ENCODE data around the gene PITPNM1. TPM values are rescaled to one million over a fixed set of nuclear protein-coding genes. Genes with fewer than 3 reads are reported as not detected.
"Not testable (repeated sequence)": the region's sequence is repeated elsewhere in the genome, so short reads cannot be mapped to it uniquely, and the experiment has no call there.

PITPNM1 gene
- polyA plus RNA-seq, 1 donor from 2014 or later = 40.6 TPM

DNA sequence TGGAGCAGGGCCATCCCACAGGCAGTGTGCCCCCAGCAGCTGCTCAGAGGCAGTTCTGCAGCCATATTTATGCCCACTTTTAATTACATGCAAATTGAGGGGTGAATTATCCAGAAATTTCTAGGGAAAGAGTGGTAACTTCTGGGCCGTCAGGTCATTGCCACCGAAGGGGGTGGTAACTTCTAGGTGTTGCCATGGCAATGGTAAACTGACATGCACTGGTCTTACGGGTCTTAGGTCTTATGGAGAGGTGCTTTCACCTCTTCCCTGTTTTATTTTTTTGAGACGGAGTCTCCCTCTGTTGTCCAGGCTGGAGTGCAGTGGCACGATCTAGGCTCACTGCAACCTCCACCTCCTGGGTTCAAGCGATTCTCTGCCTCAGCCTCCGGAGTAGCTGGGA, 32.3 kb downstream of the PITPNM1 start:
- H3K4me3 Mint-ChIP-seq = peak overlapping the region in 2 of 4 donors; percentile 7 to 68
- H3K36me3 Mint-ChIP-seq = no peaks in the 10 kb centered on the region
- H3K9me3 Mint-ChIP-seq = no peaks in the 10 kb centered on the region
- peak overlapping the region in 1 of 3 donors; percentile 58 for H3K27ac Mint-ChIP-seq
- peaks cover 0 to 11% (median 4%) of the 10 kb centered on the region in 3 donors for H3K4me1 Mint-ChIP-seq
- no peaks in the 10 kb centered on the region for H3K27me3 Mint-ChIP-seq

DNA sequence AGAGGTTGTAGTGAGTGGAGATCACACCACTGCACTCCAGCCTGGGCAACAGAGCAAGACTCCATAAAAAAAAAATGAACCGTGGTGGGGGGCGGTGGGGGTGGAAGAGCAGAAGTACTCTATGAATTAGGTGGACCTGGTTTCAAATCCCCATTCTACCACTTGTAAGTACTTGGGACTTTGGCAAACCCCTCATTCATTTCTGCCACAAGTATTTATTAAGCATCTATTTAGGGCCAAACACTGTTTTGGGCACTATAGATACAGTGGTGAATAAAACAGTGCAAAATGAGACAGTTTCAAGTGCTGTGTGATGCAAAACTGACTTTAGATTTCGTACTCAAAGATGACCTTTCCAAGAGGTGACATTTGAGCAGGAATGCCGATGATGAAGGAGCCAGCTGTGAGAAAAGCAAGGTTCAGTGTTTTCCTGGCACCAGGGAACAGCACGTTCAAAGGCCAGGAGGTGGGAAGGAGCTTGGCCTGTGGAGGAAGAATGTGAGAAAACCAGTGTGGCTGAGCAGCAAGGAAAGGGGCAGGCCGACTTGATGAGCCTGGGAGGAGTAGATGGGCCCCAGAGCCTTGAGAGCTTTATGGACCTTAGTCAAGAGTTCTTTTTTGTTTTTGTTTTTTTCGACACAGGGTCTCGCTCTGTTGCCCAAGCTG, 34.7 kb downstream of the PITPNM1 start:
- Mint-ChIP-seq H3K27me3 (no peaks in the 10 kb centered on the region), H3K4me3 (peak overlapping the region in 3 of 4 donors; percentile 38 to 85 (median 83)), H3K27ac (peak overlapping the region in 1 of 3 donors; percentile 56), H3K4me1 (peaks cover under 1 to 16% (median 8%) of the 10 kb centered on the region in 3 donors), H3K36me3 (no peaks in the 10 kb centered on the region), H3K9me3 (no peaks in the 10 kb centered on the region)

DNA sequence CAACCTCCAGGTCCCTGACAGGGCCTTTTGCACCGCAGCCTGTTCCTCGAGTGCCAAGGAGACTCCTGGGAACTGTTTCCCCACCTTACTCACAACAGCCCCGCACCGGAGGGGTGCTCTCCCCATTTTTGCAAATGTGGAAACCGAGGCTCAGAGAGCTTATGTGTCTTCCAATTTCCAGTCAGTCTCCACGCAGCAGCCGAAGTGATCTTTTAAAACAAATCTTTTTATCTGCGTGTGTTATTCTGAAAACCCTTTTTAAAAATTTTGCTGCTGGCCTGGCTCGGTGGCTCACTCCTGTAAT, 35.7 kb downstream of the PITPNM1 start:
- H3K27ac Mint-ChIP-seq = peak overlapping the region in 2 of 3 donors; percentile 56 to 93
- H3K36me3 Mint-ChIP-seq = no peaks in the 10 kb centered on the region
- H3K27me3 Mint-ChIP-seq = no peaks in the 10 kb centered on the region
- H3K4me3 Mint-ChIP-seq = peak overlapping the region; percentile 82 to 96 (median 84)
- no peaks in the 10 kb centered on the region for H3K9me3 Mint-ChIP-seq
- H3K4me1 Mint-ChIP-seq = peaks cover 9 to 20% (median 15%) of the 10 kb centered on the region in 3 donors

DNA sequence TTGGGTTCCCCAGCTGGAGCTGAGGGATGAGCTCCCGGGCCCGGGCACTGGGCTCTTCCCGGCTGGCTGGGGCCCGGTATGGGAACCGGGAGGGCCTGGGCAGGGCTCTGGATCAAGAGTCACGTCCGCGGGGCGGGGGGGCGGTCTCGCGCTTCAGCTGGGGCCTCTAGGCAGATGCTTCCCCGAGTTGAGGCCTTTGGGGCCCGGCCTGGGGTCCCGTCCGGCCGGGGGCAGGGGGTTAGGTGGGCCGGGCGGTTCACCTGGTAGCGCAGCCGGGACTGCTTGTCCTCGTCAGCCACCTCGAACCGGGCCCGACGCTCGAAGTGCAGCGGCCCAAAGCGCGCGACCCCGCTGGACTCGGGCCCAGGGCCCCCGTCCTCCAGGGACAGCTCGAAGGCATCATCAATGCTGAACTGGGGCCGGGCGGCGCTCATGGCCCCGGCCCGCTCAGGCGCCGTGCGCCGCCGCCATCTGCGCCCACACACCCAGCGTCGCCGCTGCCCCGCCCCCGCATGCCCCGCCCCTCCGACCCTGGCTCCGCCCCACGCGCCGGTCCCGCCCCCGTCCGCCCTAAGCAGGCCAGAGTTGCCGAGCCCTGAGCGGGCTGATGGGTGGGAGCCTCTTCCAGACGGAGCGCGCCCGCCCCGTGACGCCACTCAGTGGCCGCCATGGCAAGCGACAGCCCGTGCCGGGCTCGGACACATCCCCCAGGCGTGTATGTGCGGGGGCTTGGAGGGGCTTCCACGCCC, 36.2 kb downstream of the PITPNM1 start, which contains the start of gene TMEM134:
Gene TMEM134 (minus strand): TSS at position 493 of the 749 bp plus-strand sequence. CDS start 59 bp downstream, at position 434.
- H3K4me1 Mint-ChIP-seq = peaks cover 12 to 22% (median 19%) of the 10 kb centered on the region in 3 donors
- H3K4me3 Mint-ChIP-seq = peak within 1 kb of the TSS; percentile 83 to 98 (median 93)
- peak within 1 kb of the TSS; percentile 53 to 93 (median 89) for H3K27ac Mint-ChIP-seq
- no peaks in the 10 kb centered on the region for H3K36me3 Mint-ChIP-seq
- H3K27me3 Mint-ChIP-seq = no peaks in the 10 kb centered on the region
- no peaks in the 10 kb centered on the region for H3K9me3 Mint-ChIP-seq

DNA sequence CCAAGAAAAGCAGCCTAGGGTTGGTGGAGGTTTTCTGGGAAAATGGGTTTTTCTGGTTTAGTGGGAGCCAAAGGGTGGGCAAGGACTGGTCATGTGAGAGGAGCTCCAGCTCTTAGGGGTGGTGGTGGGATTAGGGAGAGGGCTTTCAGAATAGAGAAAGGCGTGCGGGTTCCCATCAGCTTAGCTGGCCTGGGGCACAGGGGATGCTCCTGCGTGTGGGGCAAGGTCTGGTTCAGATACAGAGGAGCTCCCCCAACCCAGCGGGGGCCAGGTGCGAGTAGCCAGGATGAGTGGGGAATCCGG, 36.8 kb downstream of the PITPNM1 start:
- peak overlapping the region; percentile 83 to 98 (median 93) for H3K4me3 Mint-ChIP-seq
- no peaks in the 10 kb centered on the region for H3K36me3 Mint-ChIP-seq
- peak overlapping the region; percentile 53 to 89 (median 56) for H3K27ac Mint-ChIP-seq
- no peaks in the 10 kb centered on the region for H3K9me3 Mint-ChIP-seq
- H3K27me3 Mint-ChIP-seq = no peaks in the 10 kb centered on the region
- H3K4me1 Mint-ChIP-seq = peaks cover 12 to 24% (median 19%) of the 10 kb centered on the region in 3 donors

GRCh38 chr11:67468056-67468455, 37.1 kb downstream of the PITPNM1 start:
- Mint-ChIP-seq H3K36me3 (no peaks in the 10 kb centered on the region), H3K4me3 (peak overlapping the region; percentile 83 to 98 (median 93)), H3K27ac (peak overlapping the region; percentile 56 to 91 (median 89)), H3K27me3 (no peaks in the 10 kb centered on the region), H3K9me3 (no peaks in the 10 kb centered on the region), H3K4me1 (peaks cover 12 to 26% (median 19%) of the 10 kb centered on the region in 3 donors)

GRCh38 chr11:67466962-67467771, 38.0 kb downstream of the PITPNM1 start:
- Mint-ChIP-seq H3K36me3 (no peaks in the 10 kb centered on the region), H3K4me3 (peak overlapping the region; percentile 83 to 98 (median 93)), H3K4me1 (peaks cover 12 to 28% (median 21%) of the 10 kb centered on the region in 3 donors), H3K27ac (peak overlapping the region in 2 of 3 donors; percentile 89 to 91), H3K27me3 (no peaks in the 10 kb centered on the region), H3K9me3 (no peaks in the 10 kb centered on the region)

DNA sequence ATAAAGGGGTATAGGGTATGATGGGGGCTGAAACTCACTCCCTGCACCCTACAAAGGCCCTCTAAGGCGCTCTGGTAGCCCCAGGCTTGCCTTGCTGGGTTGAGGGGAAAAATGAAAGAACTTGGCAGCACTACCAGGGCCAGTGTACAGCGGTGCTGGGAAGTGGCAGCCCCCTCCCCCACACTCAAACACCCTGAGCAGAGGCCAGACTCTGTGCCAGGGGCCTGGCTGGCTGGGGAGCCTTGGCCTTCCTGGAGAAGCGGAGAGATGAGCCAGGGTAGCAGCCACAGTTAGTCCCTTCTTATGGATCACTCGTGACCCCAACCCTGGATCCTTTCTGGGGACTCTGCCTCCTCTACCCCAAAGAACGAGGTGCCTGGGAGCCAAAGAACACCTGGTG, 38.8 kb downstream of the PITPNM1 start:
- Mint-ChIP-seq H3K4me1 (peaks cover 12 to 28% (median 21%) of the 10 kb centered on the region in 3 donors), H3K36me3 (no peaks in the 10 kb centered on the region), H3K9me3 (no peaks in the 10 kb centered on the region), H3K27ac (peak overlapping the region in 2 of 3 donors; percentile 73 to 89), H3K27me3 (no peaks in the 10 kb centered on the region), H3K4me3 (peak overlapping the region in 3 of 4 donors; percentile 25 to 83 (median 70))

DNA sequence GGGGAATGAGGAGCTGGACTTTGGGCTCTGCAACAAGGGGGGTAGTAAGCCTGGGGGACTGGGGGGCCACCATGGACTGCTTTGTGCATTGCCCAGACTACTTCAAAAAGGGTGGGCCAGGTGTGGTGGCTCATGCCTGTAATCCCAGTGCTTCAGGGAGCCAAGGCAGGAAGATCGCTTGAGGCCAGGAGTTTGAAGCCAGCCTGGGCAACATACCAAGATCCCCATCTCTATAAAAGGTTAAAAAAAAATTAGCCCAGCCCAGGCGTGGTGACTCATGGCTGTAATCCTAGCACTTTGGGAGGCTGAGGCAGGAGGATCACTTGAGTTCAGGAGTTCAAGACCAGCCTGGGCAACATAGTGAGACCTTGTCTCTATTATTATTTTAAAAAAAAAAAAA, 39.6 kb downstream of the PITPNM1 start:
- H3K27me3 Mint-ChIP-seq, H3K36me3 Mint-ChIP-seq, H3K9me3 Mint-ChIP-seq: not testable (repeated sequence)
- Mint-ChIP-seq H3K27ac (peak overlapping the region; percentile 89 to 96 (median 91)), H3K4me3 (peak overlapping the region; percentile 86 to 96 (median 93)), H3K4me1 (peaks cover 12 to 25% (median 21%) of the 10 kb centered on the region in 3 donors)

- Mint-ChIP-seq H3K9me3 (no peaks in the 10 kb centered on the region), H3K4me1 (peaks cover 12 to 24% (median 23%) of the 10 kb centered on the region in 3 donors), H3K27ac (peak overlapping the region; percentile 89 to 96 (median 91)), H3K4me3 (peak overlapping the region; percentile 86 to 96 (median 93)), H3K27me3 (no peaks in the 10 kb centered on the region), H3K36me3 (no peaks in the 10 kb centered on the region)
Observed at GRCh38 chr11:67465189-67465510, 40.0 kb downstream of the PITPNM1 start.

GRCh38 chr11:67464411-67465188, 40.6 kb downstream of the PITPNM1 start:
- H3K27me3 Mint-ChIP-seq = no peaks in the 10 kb centered on the region
- H3K9me3 Mint-ChIP-seq = no peaks in the 10 kb centered on the region
- H3K36me3 Mint-ChIP-seq = no peaks in the 10 kb centered on the region
- H3K4me3 Mint-ChIP-seq = peak overlapping the region; percentile 86 to 96 (median 93)
- peak overlapping the region; percentile 89 to 96 (median 96) for H3K27ac Mint-ChIP-seq
- peaks cover 17 to 29% (median 28%) of the 10 kb centered on the region in 3 donors for H3K4me1 Mint-ChIP-seq

DNA sequence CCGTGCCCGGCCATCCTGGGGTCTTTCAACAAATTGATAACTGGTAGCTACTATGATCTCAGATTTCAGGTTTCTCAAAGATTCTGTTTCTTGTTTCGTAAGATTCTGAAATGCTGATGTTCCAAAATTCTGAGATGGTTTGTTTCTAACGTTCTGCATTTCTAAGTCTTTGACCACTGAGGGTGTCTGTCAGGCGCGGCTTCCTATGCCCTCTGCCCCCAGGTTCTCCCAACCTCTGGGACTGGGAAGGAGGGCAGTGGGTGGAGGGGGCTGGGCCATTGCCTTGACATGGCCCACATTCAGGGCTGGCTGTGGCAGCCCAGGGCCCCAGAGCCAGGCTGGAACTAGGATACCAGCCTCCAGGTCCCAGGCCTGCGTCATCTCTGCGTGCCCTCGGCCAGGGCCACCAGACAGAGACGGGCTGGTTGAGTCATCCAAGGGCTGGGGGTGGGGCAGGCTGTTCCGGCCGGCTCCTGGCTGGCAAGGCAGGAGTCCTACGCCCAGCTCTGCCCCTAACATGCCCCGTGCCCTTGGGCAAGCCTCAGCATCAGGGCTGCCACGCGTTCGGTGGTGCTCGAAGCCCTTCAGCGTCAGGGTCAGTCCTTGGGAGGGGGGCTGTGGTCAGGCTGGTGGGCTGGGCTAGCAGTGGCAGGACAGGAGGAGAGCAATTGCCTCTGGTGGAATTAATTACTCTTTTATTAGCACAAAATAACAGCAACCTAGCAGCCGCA, 41.3 kb downstream of the PITPNM1 start:
- Mint-ChIP-seq H3K4me1 (peaks cover 22 to 34% (median 34%) of the 10 kb centered on the region in 3 donors), H3K27me3 (no peaks in the 10 kb centered on the region), H3K36me3 (no peaks in the 10 kb centered on the region), H3K9me3 (no peaks in the 10 kb centered on the region), H3K27ac (peak overlapping the region; percentile 89 to 96 (median 96)), H3K4me3 (peak overlapping the region; percentile 86 to 96 (median 93))

GRCh38 chr11:67463186-67463585, 42.0 kb downstream of the PITPNM1 start:
- no peaks in the 10 kb centered on the region for H3K27me3 Mint-ChIP-seq
- no peaks in the 10 kb centered on the region for H3K9me3 Mint-ChIP-seq
- peak overlapping the region in 2 of 3 donors; percentile 59 to 89 for H3K27ac Mint-ChIP-seq
- peak overlapping the region in 3 of 4 donors; percentile 49 to 91 (median 81) for H3K4me3 Mint-ChIP-seq
- H3K36me3 Mint-ChIP-seq = no peaks in the 10 kb centered on the region
- H3K4me1 Mint-ChIP-seq = peaks cover 22 to 35% (median 35%) of the 10 kb centered on the region in 3 donors

DNA sequence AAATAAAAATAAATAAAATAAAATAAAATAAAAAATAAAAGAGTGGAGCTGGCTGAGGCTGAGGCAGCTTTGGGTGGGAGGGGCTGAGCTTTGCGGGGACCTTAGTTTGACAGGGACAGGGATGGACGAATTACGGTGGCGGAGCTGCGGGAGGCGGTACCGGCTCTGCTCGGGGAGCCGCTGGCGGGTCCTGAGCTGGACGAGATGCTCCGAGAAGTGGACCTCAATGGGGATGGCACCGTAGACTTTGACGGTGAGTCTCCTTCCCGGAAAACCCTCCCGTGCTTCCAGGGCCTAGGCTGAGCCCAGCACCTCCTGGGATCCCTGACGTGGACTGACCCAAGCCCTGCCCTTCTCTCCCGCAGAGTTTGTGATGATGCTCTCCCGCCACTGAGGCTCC, 46.9 kb downstream of the PITPNM1 start:
- H3K27me3 Mint-ChIP-seq = no peaks in the 10 kb centered on the region
- peaks cover 2% of the 10 kb centered on the region for H3K36me3 Mint-ChIP-seq
- no peaks in the 10 kb centered on the region for H3K9me3 Mint-ChIP-seq
- H3K27ac Mint-ChIP-seq = peak overlapping the region; percentile 16 to 91 (median 79)
- peaks cover 20 to 28% (median 22%) of the 10 kb centered on the region in 3 donors for H3K4me1 Mint-ChIP-seq
- H3K4me3 Mint-ChIP-seq = no peak overlapping the region
